ENCODE measurements around the gene PPP1R13B. TPM values are rescaled to one million over a fixed set of nuclear protein-coding genes. Genes with fewer than 3 reads are reported as not detected.

PPP1R13B gene
- total RNA-seq, 1 donor from 2014 or later = 40.3 TPM

DNA sequence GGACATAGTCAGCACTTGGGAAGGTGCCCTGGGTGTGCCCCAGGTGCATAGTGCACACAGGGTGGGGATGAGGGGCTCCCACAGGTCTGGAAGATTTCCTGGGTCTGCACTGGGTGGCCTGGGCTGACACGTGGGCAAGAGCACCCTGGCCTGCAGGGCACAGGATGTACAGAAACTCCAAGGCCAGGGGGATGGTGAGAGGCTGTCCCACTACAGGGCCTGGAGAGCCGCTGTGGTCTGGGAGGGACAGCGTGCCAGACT lies 35.8 kb upstream of the PPP1R13B start:
- H3K36me3 Mint-ChIP-seq (ENCODE audit: insufficient read depth) = no peaks in the 10 kb centered on the region
- H3K27me3 Mint-ChIP-seq = peaks cover 6% of the 10 kb centered on the region
- H3K27ac Mint-ChIP-seq = no peak overlapping the region
- no peak for DNase-seq (ENCODE audit: low spot score, unreplicated experiment)
- no peaks in the 10 kb centered on the region for H3K9me3 Mint-ChIP-seq (ENCODE audit: low read depth)
- H3K4me3 Mint-ChIP-seq (ENCODE audit: low read depth) = no peak overlapping the region
- TF ChIP-seq, protein P1, sequence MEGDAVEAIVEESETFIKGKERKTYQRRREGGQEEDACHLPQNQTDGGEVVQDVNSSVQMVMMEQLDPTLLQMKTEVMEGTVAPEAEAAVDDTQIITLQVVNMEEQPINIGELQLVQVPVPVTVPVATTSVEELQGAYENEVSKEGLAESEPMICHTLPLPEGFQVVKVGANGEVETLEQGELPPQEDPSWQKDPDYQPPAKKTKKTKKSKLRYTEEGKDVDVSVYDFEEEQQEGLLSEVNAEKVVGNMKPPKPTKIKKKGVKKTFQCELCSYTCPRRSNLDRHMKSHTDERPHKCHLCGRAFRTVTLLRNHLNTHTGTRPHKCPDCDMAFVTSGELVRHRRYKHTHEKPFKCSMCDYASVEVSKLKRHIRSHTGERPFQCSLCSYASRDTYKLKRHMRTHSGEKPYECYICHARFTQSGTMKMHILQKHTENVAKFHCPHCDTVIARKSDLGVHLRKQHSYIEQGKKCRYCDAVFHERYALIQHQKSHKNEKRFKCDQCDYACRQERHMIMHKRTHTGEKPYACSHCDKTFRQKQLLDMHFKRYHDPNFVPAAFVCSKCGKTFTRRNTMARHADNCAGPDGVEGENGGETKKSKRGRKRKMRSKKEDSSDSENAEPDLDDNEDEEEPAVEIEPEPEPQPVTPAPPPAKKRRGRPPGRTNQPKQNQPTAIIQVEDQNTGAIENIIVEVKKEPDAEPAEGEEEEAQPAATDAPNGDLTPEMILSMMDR (IDR thresholded peaks at IDR 0.05; ENCODE audit: unreplicated experiment) = no peak
- H3K4me1 Mint-ChIP-seq (ENCODE audit: low read depth) = peaks cover 30% of the 10 kb centered on the region

DNA sequence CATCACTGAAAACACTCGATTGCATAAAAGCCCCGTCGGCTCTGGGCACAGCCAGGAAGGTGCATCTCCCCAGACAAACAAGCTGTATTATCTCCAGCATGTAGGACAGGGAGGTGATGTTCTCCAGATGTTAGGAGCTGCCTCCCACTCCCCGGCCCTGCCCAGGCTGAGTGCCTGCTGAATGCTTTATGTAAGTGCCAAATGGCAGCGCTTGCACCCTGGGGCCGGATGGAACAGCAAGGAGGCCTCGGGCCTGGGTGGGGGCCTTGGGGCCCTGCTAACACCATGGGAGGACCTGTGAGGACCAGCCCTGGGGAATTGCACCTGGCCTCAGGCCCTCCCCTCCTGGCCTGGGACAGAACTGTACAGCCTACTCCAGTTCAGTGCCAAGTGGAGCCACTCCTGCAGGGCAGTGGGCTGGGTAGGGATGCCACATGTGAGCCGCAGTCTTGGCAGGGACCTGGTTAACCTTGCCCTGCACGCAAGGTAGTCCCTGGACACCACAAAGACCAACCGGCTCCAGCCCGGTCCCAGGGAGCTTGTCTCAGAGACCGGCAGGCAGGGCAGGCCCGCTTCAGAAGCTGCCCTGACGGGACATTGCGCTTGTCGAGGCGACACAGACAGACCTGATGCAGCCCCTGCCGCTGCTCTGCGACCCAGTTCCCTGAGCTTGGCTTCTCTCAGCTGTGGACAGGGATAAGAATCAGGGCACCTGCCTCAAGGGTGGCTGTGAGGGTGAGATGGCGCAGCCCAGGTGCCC lies 35.3 kb upstream of the PPP1R13B start:
- Mint-ChIP-seq H3K9me3 (ENCODE audit: low read depth) (no peaks in the 10 kb centered on the region), H3K4me1 (ENCODE audit: low read depth) (peaks cover 30% of the 10 kb centered on the region), H3K4me3 (ENCODE audit: low read depth) (no peak overlapping the region), H3K27ac (no peak overlapping the region), H3K36me3 (ENCODE audit: insufficient read depth) (no peaks in the 10 kb centered on the region), H3K27me3 (peaks cover 6% of the 10 kb centered on the region)
- TF ChIP-seq, protein P1 (IDR thresholded peaks at IDR 0.05; ENCODE audit: unreplicated experiment) = no peak
- no peak for DNase-seq (ENCODE audit: low spot score, unreplicated experiment)

DNA sequence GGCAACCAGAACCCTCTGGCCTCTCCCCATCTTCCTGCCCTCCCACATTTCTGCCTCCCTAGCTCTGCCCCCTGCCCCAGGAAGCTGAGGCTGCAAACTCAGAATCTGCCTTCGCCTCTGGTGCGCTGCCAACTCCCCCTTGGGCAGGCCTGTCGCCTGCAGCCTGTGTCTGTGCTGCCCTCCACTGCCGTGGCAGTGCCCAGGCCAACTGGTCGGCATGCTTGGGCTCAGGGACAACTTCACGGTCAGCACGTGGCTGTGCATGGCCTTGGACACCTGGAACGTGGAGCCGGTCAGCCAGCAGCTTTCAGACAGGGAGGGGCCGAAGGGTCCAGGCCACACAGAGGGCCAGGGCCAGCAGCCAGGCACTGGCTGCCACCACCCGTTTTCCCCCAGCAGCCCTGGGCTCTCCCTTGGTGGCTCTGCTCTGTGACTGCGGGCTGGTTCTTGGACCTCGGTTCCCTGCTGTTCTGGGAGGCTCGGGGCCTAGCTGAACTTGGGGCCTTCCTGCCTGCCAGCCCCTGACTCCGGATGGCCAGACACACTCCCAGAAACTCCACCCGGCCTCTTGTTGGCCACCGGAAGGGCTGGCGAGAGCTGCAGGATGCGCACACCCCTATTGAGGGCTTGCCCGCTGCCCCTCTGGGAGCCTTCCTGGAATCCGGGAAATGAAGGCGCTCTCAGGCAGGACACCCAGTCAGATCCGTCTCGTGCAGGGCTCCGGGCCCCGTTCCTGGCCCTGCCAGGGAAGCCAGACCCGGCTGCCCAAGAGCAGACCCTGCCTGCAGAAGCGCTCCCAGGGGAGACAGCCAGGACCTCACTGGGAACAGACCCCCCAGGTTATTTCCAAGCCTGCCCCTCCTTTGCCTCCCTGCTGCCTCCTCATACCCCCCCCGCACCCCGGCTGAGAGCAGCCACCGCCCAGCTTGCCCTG lies 34.2 kb upstream of the PPP1R13B start:
- Mint-ChIP-seq H3K27ac (peak overlapping the region; percentile 96), H3K36me3 (ENCODE audit: insufficient read depth) (no peaks in the 10 kb centered on the region), H3K27me3 (peaks cover 6% of the 10 kb centered on the region), H3K4me1 (ENCODE audit: low read depth) (peaks cover 29% of the 10 kb centered on the region), H3K4me3 (ENCODE audit: low read depth) (no peak overlapping the region), H3K9me3 (ENCODE audit: low read depth) (no peaks in the 10 kb centered on the region)
- no peak for DNase-seq (ENCODE audit: low spot score, unreplicated experiment)
- TF ChIP-seq, protein P1 (IDR thresholded peaks at IDR 0.05; ENCODE audit: unreplicated experiment) = no peak

DNA sequence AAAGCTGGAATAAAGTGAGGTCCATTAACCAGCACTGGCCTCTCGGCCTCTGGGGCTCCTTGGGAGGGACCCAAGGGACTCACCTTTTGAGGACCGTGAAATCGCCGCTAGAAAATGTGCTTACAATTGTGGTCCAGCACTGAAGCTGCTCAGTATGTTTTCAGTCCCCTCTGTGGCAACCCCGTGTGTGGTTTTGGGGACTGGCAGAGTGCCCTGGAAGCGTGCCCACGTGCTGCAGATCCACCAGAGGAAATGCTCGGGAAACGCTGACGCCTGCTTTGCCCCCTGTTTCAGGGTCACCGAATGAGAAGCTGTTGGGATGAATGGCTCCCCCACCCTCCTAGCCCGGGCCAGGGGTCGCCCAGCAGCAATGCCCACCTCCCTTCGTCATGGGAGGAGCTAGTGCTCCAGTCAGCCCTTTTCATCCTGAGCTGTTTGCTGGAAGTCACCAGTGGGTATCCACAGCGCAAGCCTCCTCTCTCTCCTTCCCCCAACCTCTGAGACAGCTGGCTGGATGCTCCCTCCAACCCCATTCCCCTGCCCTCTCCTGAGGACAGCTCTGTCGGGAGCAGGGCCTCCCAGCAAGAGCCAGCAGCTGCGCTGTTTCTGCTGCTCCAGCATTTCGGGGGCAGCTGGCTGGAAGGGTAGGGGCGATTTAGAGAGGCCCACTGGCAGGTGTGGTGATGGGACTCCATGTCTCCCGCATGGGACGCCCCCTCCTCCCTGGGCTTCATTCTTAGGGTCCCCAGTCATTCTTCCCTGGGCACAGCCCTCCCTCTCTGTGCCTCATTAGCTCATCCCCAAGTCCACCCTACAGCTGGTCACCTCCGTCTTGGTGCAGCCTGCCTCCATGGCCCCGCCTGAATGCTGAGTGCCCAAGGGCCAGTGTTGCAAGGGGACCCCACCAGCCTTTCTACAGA lies 33.2 kb upstream of the PPP1R13B start:
- DNase-seq (ENCODE audit: low spot score, unreplicated experiment) = no peak
- Mint-ChIP-seq H3K4me3 (ENCODE audit: low read depth) (peak overlapping the region; percentile 51), H3K9me3 (ENCODE audit: low read depth) (no peaks in the 10 kb centered on the region), H3K27me3 (no peaks in the 10 kb centered on the region), H3K4me1 (ENCODE audit: low read depth) (peaks cover 22% of the 10 kb centered on the region), H3K36me3 (ENCODE audit: insufficient read depth) (no peaks in the 10 kb centered on the region), H3K27ac (peak overlapping the region; percentile 96)
- TF ChIP-seq, protein P1 (IDR thresholded peaks at IDR 0.05; ENCODE audit: unreplicated experiment) = no peak
